HuH-7 (cell line): ENCODE data around the gene COL25A1.
"Not testable (repeated sequence)": the region's sequence is repeated elsewhere in the genome, so short reads cannot be mapped to it uniquely, and the experiment has no call there.

Source experiments
- DNase-seq: peaks from one replicate; pipeline ENCODE4 v3.0.0; 2011; ENCODE audit warnings: low spot score

Gene COL25A1

DNA sequence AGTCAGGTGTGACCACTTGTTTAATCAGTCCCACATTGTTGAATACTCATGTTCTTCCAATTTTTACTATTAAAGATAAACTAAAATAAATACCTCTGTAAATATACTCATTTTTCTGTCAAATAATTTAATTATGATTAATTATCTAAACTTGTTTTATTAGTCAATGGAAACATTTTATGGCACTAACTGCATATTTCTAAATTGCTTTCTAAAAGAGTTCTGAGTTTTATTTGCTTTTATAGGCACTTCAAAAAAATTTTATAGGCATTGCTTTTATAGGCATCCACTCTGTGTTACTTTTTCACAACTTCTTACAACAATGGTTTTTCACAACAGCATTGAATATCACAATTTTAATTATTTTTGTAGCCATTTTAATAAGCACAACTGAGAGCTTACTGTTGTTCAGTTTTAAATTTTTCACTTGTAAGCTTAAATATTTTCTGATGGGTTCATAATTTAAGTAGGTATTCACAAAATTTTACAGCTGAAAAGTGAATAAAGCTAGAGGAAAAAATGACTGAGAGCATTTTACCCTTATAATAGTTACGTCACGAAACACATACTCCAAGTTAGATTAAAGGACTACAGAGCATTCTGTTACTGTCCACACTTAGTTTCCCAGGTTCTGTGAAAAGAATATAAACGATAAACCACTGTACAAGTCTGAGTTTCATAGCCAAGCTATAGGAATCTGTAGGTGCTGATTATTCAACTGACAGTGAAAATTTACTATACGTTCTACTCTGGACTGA lies 398.8 kb downstream of the COL25A1 start:
- no peak for DNase-seq

DNA sequence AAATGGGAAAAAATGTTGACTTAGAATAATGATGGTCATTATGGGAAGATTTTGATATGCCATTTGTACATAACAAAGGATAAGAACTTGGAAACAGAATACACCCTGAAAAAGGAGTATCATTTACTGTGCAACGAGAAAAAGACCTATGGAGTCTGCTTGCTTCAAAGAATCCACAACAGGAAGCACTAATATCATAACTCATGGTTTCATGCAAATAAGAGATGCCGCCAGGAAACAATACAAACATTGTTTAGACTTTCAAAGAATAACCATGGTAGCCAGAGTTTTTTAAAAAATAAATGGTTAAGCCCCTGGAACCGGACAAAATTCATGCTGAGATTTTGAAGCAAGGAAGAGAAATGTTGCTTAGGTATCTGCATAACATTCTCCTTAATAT lies 399.7 kb downstream of the COL25A1 start:
- DNase-seq = no peak

DNA sequence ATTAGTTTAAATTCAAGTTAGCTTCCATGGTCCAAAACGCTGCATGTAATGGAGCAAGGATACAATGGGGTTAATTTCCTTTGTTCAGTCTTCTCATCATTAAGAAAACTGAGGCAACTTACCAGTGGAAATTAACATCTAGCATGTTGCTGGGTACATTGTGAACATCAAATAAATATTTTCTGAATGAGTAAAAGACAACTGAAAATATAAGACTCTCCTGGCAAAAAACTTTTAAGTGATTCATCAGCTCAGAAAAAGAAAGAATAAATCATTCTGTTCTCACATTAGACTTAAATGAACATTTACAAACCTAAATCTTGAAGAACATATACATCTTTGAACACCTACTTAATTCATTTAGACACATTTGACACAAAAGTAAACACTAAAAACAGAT lies 401.2 kb downstream of the COL25A1 start:
- DNase-seq = no peak

GRCh38 chr4:108900018-108900580 lies 402.4 kb downstream of the COL25A1 start:
- no peak for DNase-seq

- DNase-seq = no peak
Observed at GRCh38 chr4:108893468-108893867, 409.0 kb downstream of the COL25A1 start.

- DNase-seq = no peak
Observed at GRCh38 chr4:108891896-108892590, 410.4 kb downstream of the COL25A1 start.

DNA sequence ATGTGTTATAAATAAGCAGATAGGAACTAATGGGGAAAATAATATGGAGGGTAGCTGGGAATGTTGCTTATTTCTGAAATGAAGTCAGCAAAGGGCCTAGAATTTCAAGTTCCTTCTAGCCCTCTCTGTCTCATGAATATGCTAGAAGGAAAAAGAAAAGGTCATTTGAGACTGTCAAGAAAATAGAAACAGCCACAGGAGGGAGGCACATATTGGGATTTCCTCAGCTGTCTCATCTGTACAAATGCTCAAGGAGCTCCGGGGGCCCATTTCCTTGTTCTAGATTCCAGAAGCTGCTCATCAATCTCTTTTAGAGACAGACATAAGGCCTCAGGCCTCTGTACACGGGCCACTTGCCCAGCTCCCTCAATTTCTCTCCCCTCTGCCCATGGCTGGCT lies 412.0 kb downstream of the COL25A1 start:
- DNase-seq = no peak

GRCh38 chr4:108889696-108890483 lies 412.6 kb downstream of the COL25A1 start:
- no peak for DNase-seq

DNA sequence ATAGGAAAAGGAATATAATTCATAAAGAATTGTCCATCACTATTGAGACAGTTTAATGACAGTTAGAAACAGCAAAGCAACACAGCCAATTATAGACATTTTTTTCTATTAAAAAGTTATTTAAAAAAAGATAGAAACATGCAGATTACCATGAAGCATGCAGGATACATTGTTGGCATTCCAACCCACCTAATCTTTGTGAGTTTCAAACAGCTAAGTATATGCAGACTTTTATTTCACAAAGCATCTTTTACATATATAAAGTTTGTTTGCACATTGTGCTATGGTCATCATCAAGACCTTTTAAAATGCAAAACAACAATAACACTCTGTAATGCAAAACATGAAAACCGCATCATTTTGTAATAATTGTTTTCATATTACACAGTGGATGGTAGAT lies 413.7 kb downstream of the COL25A1 start:
- DNase-seq = no peak

DNA sequence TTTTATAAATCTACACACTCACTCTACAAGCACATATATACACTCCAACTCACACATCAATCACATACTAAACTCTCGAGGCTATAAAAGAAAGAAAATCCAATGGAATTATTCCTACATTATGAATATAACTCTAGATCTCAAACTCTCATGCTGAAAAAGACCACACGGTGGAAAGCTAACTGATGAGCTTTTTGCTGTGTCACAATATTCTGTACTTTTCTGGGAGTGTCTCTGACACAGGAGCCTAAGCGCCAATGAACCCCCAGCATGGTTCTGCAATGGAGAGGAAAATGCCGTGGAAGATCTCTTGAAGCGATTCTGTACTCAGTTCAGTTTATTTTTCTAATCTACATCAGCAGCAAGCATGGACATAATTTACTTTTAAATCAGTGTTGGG lies 415.4 kb downstream of the COL25A1 start:
- DNase-seq = no peak

GRCh38 chr4:108885211-108885610 lies 417.2 kb downstream of the COL25A1 start:
- no peak for DNase-seq

DNA sequence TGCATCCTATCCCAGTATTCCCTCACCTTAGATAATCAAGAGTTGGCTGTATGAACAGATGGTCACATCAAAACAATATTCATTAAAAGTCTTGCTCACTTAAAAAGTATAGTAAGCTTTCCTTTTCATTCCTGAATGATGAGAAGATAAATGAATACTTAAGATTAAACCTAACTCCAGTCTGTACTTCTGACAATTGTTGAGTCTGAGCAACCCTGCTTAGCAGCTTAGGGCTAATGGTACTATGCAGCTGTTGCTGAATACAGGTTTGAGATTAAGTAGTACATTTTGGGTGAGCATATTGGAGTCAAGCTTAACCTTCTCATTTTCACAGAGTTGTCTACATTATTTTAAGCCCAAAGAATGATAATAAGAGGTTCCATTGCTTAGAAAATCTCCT lies 417.9 kb downstream of the COL25A1 start:
- no peak for DNase-seq

DNA sequence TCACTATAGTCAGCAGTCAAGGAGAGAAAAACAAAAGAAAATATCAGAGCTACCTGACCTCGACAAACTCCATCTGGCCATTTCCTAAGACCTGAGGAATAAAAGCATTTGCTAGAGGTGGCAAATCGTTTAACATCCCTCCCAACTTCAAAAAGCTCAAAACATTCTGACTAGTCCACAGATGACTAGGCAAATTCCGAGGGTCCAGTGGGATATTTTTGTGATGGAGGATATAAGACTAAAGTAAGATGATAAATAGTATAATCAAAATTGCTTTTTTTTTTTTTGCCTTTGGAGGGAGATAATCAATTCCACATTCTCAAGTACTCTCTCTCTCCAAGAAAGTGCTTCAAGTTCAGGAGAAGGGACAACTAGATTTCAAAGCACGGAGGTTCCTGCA lies 420.5 kb downstream of the COL25A1 start:
- no peak for DNase-seq

- DNase-seq = no peak
Observed at GRCh38 chr4:108881190-108881589, 421.3 kb downstream of the COL25A1 start.

DNA sequence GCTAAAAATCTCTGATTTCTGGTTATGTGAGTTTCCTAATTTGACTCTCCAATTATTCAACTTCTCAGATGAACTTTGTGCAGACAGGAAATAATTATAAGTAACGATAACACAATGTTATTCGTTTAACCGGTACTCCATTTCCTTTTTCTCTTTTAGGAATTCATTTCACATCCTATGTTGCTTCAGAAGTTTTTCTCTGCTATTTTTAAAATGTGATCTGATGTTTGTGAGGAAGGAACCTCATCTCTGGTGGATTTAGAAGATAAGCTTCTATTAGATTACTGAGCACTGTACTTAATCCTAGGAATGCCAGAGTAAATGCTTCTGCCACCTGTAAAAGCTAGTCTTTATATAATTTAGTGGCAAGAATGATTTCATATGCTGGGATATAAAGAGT lies 423.7 kb downstream of the COL25A1 start:
- no peak for DNase-seq

GRCh38 chr4:108877821-108878220 lies 424.6 kb downstream of the COL25A1 start:
- no peak for DNase-seq

GRCh38 chr4:108874806-108875205 lies 427.7 kb downstream of the COL25A1 start:
- DNase-seq = no peak

DNA sequence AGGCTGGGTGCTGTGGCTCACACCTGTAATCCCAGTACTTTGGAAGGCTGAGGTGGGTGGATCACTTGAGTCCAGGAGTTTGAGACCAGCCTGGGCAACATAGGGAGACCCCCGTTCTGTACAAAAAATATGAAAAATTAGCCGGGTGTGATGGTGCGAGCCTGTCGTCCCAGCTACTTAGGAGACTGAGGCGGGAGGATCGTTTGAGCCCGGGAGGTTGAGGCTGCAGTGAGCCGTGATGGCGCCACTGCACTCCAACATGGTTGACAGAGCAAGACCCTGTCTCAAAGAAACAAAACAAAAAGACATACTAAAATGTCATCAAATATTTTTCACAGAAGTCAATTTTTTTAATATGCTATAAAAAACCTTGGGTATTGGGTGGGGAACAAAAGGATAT lies 432.5 kb downstream of the COL25A1 start:
- DNase-seq = not testable (repeated sequence)

GRCh38 chr4:108868606-108869227 lies 433.7 kb downstream of the COL25A1 start:
- no peak for DNase-seq

GRCh38 chr4:108867476-108867875 lies 435.0 kb downstream of the COL25A1 start:
- no peak for DNase-seq

DNA sequence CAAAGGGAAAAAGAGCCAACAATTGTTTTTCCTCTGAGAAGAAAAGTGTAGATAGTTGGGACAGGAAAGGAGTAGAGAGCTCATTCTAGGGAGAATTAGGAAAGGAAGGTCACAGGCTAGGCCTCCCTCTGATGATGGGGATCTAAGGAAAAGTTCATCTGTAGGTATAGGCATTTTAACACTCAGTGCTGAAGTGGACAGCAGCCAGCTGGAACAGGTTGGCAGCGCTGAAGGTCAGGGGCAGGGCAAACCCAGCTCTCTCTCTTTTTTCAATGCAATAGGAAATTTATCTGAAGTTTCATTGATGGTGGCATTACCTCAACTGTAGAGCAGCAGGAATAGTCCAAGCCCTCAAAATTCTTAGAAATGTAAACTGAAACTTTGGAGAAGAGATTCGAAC lies 441.1 kb downstream of the COL25A1 start:
- DNase-seq = peak; percentile 7

- DNase-seq = no peak
Observed at GRCh38 chr4:108854786-108855185, 447.7 kb downstream of the COL25A1 start.
